Renal pelvis (tissue), 12 donors: ENCODE data around the gene EML5. TPM values are rescaled to one million over a fixed set of nuclear protein-coding genes. Genes with fewer than 3 reads are reported as not detected.
"Not testable (repeated sequence)": the region's sequence is repeated elsewhere in the genome, so short reads cannot be mapped to it uniquely, and the experiment has no call there.

ENCODE experiments used
- DNase-seq: peaks from one replicate; pipeline ENCODE4 v3.0.0-alpha.2; 2013
- long read RNA-seq, 16 experiments: transcript quantifications; one replicate each; lab custom pipeline, GENCODE V29; 2026
- polyA plus RNA-seq, 3 donors: library from polyadenylated mRNA; unstranded; fragments of 120-200 nt; gene quantifications; one replicate each; pipeline ENCODE4 v1.2.1, GENCODE V29; 2013; ENCODE audit not compliant: insufficient read length in 3 of 3

EML5 gene
- polyA plus RNA-seq: 1 to 10 TPM; 2.4 to 3.4 (median 2.8) TPM
- long read RNA-seq, donor 1: 0 reads
- long read RNA-seq, donor 2: 0 reads
- long read RNA-seq, donor 3: 0 reads
- long read RNA-seq, donor 4: 0 reads
- long read RNA-seq, donor 5: 0 reads
- long read RNA-seq, donor 6: 0 reads
- long read RNA-seq, donor 7: 0 reads
- long read RNA-seq, donor 8: 0 reads
- long read RNA-seq, donor 9: 0 reads
- long read RNA-seq, donor 10, partial matches to known transcripts: 44 of 44 reads
- long read RNA-seq, donor 10, other reads (novel, unspliced or antisense): 0 of 44 reads
- long read RNA-seq, donor 11: 0 reads
- long read RNA-seq, donor 12: 0 reads
- long read RNA-seq, donor 13: 0 reads
- long read RNA-seq, donor 14: 0 reads
- long read RNA-seq, donor 15: 0 reads
- long read RNA-seq, donor 16: 0 reads

- peak; percentile 79 for DNase-seq
Observed at GRCh38 chr14:88792473-88793258, at the start of gene EML5. TSS of gene EML5 (minus strand) at chr14:88792953. CDS start at chr14:88792503, 450 bp downstream.

GRCh38 chr14:88842414-88842813 is 49.7 kb upstream of the EML5 start:
- DNase-seq: no peak

GRCh38 chr14:88841741-88842140 is 49.0 kb upstream of the EML5 start:
- no peak for DNase-seq

- no peak for DNase-seq
Observed at GRCh38 chr14:88840926-88841325, 48.2 kb upstream of the EML5 start.

GRCh38 chr14:88838015-88838414 is 45.3 kb upstream of the EML5 start:
- no peak for DNase-seq

GRCh38 chr14:88837495-88837894 is 44.7 kb upstream of the EML5 start:
- DNase-seq: no peak

GRCh38 chr14:88835661-88836060 is 42.9 kb upstream of the EML5 start:
- no peak for DNase-seq

GRCh38 chr14:88834883-88835431 is 42.2 kb upstream of the EML5 start:
- no peak for DNase-seq

- no peak for DNase-seq
Observed at GRCh38 chr14:88831284-88831683, 38.5 kb upstream of the EML5 start.

- no peak for DNase-seq
Observed at GRCh38 chr14:88829685-88830302, 37.0 kb upstream of the EML5 start.

GRCh38 chr14:88829188-88829587 is 36.4 kb upstream of the EML5 start:
- no peak for DNase-seq

GRCh38 chr14:88825503-88825902 is 32.8 kb upstream of the EML5 start:
- DNase-seq: no peak

- peak; percentile 12 for DNase-seq
Observed at GRCh38 chr14:88825078-88825458, 32.3 kb upstream of the EML5 start.

- peak; percentile 89 for DNase-seq
Observed at GRCh38 chr14:88824314-88825077, 31.7 kb upstream of the EML5 start, which contains the start of gene TTC8. TSS of gene TTC8 (plus strand) at chr14:88824651. CDS start at chr14:88824708, 57 bp downstream.

- no peak for DNase-seq
Observed at GRCh38 chr14:88823968-88824313, 31.2 kb upstream of the EML5 start.

- DNase-seq: no peak
Observed at GRCh38 chr14:88821888-88822287, 29.1 kb upstream of the EML5 start.

GRCh38 chr14:88821378-88821777 is 28.6 kb upstream of the EML5 start:
- DNase-seq: no peak

- not testable (repeated sequence) for DNase-seq
Observed at GRCh38 chr14:88819674-88820073, 26.9 kb upstream of the EML5 start.

- DNase-seq: no peak
Observed at GRCh38 chr14:88818018-88818417, 25.3 kb upstream of the EML5 start.

GRCh38 chr14:88815980-88816379 is 23.2 kb upstream of the EML5 start:
- DNase-seq: no peak

- no peak for DNase-seq
Observed at GRCh38 chr14:88808359-88808758, 15.6 kb upstream of the EML5 start.

- no peak for DNase-seq
Observed at GRCh38 chr14:88804477-88804876, 11.7 kb upstream of the EML5 start.
